ENCODE data around the gene BPIFB3. TPM values are rescaled to one million over a fixed set of nuclear protein-coding genes. Genes with fewer than 3 reads are reported as not detected.

Gene BPIFB3
- polyA plus RNA-seq, 1 donor (not counting 4 experiments of a cell fraction or from before 2014, with no cell fraction given), result not detected

DNA sequence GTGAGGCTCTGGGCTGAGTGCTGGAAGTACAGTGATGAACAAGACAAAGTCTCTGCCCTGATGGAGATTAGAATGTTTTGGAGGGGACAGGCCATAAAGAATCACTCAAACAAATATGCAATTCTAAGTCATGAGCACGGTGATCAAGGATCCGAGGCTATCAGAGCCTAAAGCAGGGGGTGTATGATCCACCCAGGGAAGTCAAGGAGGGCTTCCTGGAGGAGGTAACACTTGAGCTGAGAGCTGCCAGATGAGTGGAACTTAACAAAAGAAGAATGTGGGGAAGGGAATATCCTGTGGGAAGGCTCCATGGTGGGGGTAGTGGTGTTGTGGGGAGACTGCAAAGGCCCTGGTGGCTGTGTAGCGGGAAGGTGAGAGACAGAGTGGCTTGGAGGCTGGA is 38.0 kb downstream of the BPIFB3 start:
- Histone ChIP-seq H3K9me3 (ENCODE audit: control insufficient read depth, low read depth, low read length) (no peaks in the 10 kb centered on the region), H3K79me2 (ENCODE audit: control insufficient read depth, insufficient read depth, low read length) (no peaks in the 10 kb centered on the region), H3K27me3 (ENCODE audit: control insufficient read depth, extremely low read depth, insufficient read depth, low read length) (no peaks in the 10 kb centered on the region), H3K4me3 (ENCODE audit: control insufficient read depth in 2 of 3, extremely low read depth in 1 of 3, insufficient read depth in 2 of 3, low read depth in 1 of 3, low read length in 3 of 3) (no peak overlapping the region), H3K9ac (ENCODE audit: control insufficient read depth, extremely low read depth, insufficient read depth, low read length) (no peak overlapping the region), H3K9me1 (ENCODE audit: control insufficient read depth, extremely low read depth, insufficient read depth, low read length) (no peaks in the 10 kb centered on the region), H3K4me1 (ENCODE audit: control insufficient read depth, extremely low read depth, insufficient read depth, low read length) (no peaks in the 10 kb centered on the region), H3K27ac (ENCODE audit: control insufficient read depth, insufficient read depth, low read length) (no peak overlapping the region), H2AFZ (ENCODE audit: control insufficient read depth, low read length) (no peak overlapping the region), H3K4me2 (ENCODE audit: control insufficient read depth, extremely low read depth, insufficient read depth, low read depth, low read length) (no peak overlapping the region), H3K36me3 (ENCODE audit: control insufficient read depth in 2 of 2, extremely low read depth in 1 of 2, insufficient read depth in 2 of 2, low read length in 2 of 2) (no peaks in the 10 kb centered on the region), H4K20me1 (ENCODE audit: control insufficient read depth, extremely low read depth, insufficient read depth, low read length) (no peaks in the 10 kb centered on the region)
- no peak for TF ChIP-seq EZH2 (IDR thresholded peaks at IDR 0.05; ENCODE audit: low read length)
- TF ChIP-seq, protein P1, sequence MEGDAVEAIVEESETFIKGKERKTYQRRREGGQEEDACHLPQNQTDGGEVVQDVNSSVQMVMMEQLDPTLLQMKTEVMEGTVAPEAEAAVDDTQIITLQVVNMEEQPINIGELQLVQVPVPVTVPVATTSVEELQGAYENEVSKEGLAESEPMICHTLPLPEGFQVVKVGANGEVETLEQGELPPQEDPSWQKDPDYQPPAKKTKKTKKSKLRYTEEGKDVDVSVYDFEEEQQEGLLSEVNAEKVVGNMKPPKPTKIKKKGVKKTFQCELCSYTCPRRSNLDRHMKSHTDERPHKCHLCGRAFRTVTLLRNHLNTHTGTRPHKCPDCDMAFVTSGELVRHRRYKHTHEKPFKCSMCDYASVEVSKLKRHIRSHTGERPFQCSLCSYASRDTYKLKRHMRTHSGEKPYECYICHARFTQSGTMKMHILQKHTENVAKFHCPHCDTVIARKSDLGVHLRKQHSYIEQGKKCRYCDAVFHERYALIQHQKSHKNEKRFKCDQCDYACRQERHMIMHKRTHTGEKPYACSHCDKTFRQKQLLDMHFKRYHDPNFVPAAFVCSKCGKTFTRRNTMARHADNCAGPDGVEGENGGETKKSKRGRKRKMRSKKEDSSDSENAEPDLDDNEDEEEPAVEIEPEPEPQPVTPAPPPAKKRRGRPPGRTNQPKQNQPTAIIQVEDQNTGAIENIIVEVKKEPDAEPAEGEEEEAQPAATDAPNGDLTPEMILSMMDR (optimal IDR thresholded peaks at IDR 0.05 in 1 of 3, IDR thresholded peaks at IDR 0.05 in 1 of 3, conservative IDR thresholded peaks at IDR 0.05 in 1 of 3; ENCODE audit: extremely low read depth in 1 of 3, insufficient read depth in 2 of 3, low read length in 3 of 3), result no peak
- dilution Hi-C loops (cut with MboI; ENCODE audit: extremely low pct_ligation_motif_present, low sequenced_read_pairs), result no loop called here
- FAIRE-seq (no peak), DNase-seq (ENCODE audit: low read depth, low spot score) (no peak)

DNA sequence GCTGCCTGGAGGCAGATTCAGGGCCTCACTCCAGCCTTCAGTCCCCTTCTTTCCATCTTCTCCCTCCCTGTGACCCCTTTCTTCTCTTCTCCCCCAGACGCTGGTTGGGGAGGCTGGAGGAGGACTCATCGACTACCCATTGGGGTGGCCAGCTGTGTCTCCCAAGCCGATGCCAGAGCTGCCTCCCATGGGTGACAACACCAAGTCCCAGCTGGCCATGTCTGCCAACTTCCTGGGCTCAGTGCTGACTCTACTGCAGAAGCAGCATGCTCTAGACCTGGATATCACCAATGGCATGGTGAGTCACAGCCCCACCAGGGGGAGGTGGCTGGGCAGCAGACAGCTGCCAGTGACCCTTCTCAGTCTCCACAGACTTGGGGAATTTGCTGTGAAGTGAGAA is 38.7 kb downstream of the BPIFB3 start:
- no peak for TF ChIP-seq EZH2 (IDR thresholded peaks at IDR 0.05; ENCODE audit: low read length)
- TF ChIP-seq, protein P1 (optimal IDR thresholded peaks at IDR 0.05 in 1 of 3, IDR thresholded peaks at IDR 0.05 in 1 of 3, conservative IDR thresholded peaks at IDR 0.05 in 1 of 3; ENCODE audit: extremely low read depth in 1 of 3, insufficient read depth in 2 of 3, low read length in 3 of 3), result no peak
- H3K27ac ChIP-seq (ENCODE audit: control insufficient read depth, insufficient read depth, low read length), result no peak overlapping the region
- no peak overlapping the region for H3K9ac ChIP-seq (ENCODE audit: control insufficient read depth, extremely low read depth, insufficient read depth, low read length)
- no peak overlapping the region for H3K4me3 ChIP-seq (ENCODE audit: control insufficient read depth in 2 of 3, extremely low read depth in 1 of 3, insufficient read depth in 2 of 3, low read depth in 1 of 3, low read length in 3 of 3)
- no peaks in the 10 kb centered on the region for H3K9me3 ChIP-seq (ENCODE audit: control insufficient read depth, low read depth, low read length)
- H3K4me1 ChIP-seq (ENCODE audit: control insufficient read depth, extremely low read depth, insufficient read depth, low read length), result no peaks in the 10 kb centered on the region
- dilution Hi-C loops (cut with MboI; ENCODE audit: extremely low pct_ligation_motif_present, low sequenced_read_pairs), result no loop called here
- FAIRE-seq, result no peak
- H2AFZ ChIP-seq (ENCODE audit: control insufficient read depth, low read length), result no peak overlapping the region
- H3K36me3 ChIP-seq (ENCODE audit: control insufficient read depth in 2 of 2, extremely low read depth in 1 of 2, insufficient read depth in 2 of 2, low read length in 2 of 2), result no peaks in the 10 kb centered on the region
- H3K27me3 ChIP-seq (ENCODE audit: control insufficient read depth, extremely low read depth, insufficient read depth, low read length), result no peaks in the 10 kb centered on the region
- DNase-seq (ENCODE audit: low read depth, low spot score), result no peak
- H4K20me1 ChIP-seq (ENCODE audit: control insufficient read depth, extremely low read depth, insufficient read depth, low read length), result no peaks in the 10 kb centered on the region
- H3K79me2 ChIP-seq (ENCODE audit: control insufficient read depth, insufficient read depth, low read length), result no peaks in the 10 kb centered on the region
- H3K4me2 ChIP-seq (ENCODE audit: control insufficient read depth, extremely low read depth, insufficient read depth, low read depth, low read length), result no peak overlapping the region
- H3K9me1 ChIP-seq (ENCODE audit: control insufficient read depth, extremely low read depth, insufficient read depth, low read length), result no peaks in the 10 kb centered on the region
